GM21390 (cell line): ENCODE data around the gene LHX3.
"Not testable (repeated sequence)": the region's sequence is repeated elsewhere in the genome, so short reads cannot be mapped to it uniquely, and the experiment has no call there.

Experiments
- ATAC-seq: cut with Tn5 transposase; IDR thresholded peaks from one replicate; pipeline ENCODE4 v1.9.1; 2021; ENCODE audit not compliant: unreplicated experiment

LHX3 gene

GRCh38 chr9:136242248-136242647 is 37.3 kb upstream of the LHX3 start:
- ATAC-seq: no peak

DNA sequence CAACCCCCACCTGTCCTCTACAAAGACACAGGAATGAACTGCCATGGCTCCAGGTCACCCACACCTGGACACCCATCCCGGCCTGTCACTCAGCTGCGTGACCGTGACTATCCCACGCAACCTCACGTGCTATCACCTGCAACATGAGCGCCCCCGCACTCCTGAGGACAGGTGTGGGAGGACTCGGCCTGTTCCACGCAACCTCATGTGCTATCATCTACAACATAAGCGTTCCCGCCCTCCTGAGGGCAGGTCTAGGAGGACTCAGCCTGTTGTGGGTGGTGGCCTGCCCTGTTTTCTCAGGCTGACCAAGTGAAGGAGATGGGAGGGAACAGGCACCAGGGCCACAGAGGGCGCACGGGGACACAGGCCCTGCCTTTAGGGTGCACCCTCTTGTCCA is 36.6 kb upstream of the LHX3 start:
- no peak for ATAC-seq

GRCh38 chr9:136240941-136241340 is 36.0 kb upstream of the LHX3 start:
- ATAC-seq: no peak

- no peak for ATAC-seq
These were observed 35.0 kb upstream of the LHX3 start for GRCh38 chr9:136239983-136240330.

GRCh38 chr9:136239135-136239982 is 34.4 kb upstream of the LHX3 start:
- no peak for ATAC-seq

GRCh38 chr9:136238342-136238732 is 33.4 kb upstream of the LHX3 start:
- ATAC-seq: no peak

DNA sequence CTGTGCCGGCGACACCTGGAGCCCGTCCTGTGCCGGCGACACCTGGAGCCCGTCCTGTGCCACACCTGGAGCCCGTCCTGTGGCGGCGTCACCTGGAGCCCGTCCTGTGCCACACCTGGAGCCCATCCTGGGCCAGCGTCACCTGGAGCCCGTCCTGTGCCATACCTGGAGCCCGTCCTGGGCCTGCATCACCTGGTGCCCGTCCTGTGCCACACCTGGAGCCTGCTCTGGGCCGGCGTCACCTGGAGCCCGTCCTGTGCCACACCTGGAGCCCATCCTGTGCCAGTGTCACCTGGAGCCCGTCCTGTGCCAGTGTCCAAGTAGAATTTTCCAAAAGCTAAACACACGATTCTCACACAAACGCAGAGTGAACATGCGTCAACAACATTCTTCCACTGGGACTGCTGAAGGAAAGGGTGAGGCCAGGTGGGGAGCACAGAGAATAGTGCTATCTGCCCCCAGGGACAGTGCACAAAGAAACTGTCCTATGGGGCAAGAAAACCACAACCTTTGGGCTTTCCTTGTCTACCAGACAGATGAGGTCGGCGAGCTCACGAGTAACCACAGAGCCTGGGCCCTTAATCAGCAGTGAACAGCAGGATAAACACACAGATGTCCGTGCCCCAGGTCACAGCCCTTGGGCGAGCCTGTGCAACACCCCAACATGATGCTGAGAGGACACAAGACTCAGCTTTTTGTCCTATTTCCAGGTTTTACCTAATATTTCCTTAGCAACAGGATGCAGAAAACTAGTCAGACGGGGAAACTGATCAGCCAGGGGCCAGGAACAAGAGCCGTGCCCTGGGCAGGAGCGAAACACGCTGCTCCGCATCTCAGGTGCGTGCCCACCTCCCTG is 32.8 kb upstream of the LHX3 start:
- no peak for ATAC-seq

- not testable (repeated sequence) for ATAC-seq
These were observed 31.8 kb upstream of the LHX3 start for GRCh38 chr9:136236471-136237410.

- ATAC-seq: no peak
These were observed 31.0 kb upstream of the LHX3 start for GRCh38 chr9:136235709-136236455.

DNA sequence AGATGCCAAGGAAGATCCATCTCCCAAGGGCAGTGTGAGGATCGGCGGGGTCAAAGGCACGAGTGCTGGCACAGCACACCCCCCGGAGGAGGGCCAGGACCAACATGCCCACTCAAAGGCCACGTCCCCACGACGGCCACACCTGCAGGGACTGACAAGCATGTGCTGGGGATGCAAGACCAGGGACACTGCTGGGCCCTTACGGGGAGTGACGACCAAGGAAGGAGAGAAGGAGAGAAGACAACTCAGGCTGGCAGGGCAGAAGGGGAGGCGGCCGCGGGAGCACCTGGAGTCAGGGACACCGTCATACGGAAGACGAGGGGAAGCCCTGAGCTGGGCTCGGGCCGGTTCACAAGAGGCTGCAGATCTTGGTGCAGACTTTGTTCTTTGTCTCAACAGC is 30.2 kb upstream of the LHX3 start:
- ATAC-seq: no peak

GRCh38 chr9:136234597-136234996 is 29.7 kb upstream of the LHX3 start:
- ATAC-seq: no peak

DNA sequence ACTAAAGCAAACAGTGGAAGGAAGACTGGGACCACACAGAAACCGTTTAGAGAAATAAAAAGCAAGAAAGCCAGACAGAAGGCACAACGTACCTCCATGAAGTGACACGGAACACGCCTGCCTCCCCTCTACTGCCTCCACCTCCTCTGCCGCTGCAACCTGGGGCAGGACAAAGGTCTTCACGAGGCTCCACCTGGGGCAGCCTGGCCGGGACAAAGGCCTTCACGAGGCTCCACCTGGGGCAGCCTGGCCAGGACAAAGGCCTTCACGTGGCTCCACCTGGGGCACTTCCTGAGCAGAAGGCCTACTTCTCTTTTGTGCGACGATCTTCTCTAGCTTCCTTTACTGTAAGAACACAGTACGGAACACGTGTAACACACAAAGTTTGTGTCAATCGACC is 28.9 kb upstream of the LHX3 start:
- ATAC-seq: no peak

DNA sequence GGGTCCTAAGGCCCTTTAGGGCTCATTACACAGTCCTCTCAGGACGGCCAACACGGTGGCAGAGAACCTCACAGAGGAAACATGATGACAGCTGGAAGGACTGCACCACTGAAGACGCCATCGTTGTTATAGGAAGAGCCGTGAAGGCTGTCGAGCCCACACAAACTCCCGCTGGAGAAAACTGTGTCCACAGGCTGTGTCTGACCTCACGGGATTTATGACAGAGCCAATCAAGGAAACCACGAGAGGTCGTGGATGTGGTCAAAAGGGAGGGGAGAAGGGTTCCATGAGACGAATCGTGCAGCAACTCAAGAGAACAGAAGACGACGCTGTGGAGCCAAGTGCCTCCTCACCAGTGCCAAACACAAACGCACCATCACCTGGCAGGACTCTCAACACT is 28.5 kb upstream of the LHX3 start:
- ATAC-seq: no peak

DNA sequence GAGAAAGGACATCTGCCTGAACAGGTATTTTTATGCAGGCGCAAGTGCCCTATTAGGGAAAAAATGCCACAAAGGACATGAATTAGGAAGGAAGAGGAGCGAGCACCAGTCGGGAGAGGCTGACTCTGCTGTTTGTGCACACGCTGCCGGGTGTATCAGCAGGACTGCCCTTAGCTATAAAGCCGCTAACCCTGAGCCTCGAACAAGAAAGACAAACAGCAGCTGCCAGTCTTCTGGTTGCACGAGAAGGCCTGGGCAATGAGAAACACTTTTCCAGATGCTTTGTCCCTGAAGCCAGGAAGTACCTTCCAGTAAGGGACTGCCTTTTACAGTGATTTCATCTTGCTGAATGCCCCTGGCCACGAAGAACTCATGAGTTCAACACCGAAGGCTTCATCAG is 28.0 kb upstream of the LHX3 start:
- ATAC-seq: no peak

- no peak for ATAC-seq
These were observed 26.8 kb upstream of the LHX3 start for GRCh38 chr9:136231478-136232297.

- no peak for ATAC-seq
These were observed 25.8 kb upstream of the LHX3 start for GRCh38 chr9:136230773-136231172.

DNA sequence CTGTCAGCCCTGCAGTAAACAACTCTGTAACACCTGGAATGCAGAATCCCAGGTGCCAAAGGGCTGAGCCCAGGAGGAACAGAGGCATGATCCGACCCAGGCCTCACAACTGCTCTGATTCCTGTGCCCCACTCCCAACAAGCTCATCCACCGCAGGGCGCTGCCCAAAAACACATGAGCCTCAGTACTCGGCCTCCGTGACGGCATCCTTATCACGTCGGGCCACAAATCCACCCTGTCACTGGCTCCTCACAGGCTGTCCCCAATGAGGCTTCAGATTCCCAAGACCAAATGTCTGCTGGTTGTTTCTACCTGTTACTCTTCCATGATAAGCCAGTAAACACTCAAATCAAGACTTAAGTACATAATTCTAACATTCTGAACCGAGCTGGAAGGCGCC is 25.4 kb upstream of the LHX3 start:
- no peak for ATAC-seq

DNA sequence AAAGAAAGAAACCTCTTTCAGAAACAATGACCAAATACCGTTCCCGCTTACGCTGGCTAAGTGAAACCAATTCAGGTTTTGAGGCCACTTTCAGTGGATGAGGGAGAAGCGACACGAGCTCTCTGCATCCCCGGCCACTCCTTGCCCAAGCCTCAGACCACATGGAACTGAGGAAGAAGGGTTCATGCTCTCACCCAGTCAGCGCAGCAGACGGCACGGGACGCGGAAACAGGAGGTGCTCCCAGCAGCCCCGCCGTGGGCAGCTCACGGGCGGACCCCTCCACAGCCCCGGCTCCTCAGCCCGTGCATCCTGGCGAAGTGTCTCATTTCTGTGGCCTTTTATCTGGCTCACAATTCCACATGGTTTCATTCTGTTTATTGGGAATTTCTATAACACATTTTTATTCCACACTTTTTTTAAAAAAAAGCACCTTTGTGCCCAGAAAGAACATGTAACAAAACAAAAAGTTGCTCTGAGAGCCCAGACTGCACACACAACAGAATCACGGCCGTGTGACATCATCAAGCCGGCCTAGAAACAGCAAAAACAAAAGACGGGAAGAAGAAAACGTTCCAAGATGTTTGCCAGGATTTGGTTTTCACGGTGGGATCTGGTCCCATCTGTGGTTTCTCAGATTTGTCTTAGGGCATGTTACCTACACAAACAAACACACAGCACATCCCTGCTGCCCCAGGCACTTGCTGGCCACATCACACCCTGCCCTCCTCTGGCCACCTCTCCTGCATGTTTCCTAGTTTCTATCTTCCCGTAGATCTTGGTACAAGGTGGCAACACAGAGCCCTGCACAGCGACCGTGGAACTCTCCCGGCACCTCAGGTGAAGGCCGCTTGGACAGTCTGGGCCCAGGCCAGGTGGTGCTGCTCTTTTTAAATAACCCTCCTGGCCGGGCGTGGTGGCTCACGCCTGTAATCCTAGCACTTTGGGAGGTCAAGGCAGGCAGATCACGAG is 24.5 kb upstream of the LHX3 start:
- no peak for ATAC-seq
